IMR-90 (cell line): ENCODE results near the gene RAVER2. TPM values are rescaled to one million over a fixed set of nuclear protein-coding genes. Genes with fewer than 3 reads are reported as not detected.

ENCODE experiments used
- ATAC-seq: fragments of 200-7000 bp; cut with Tn5 transposase; 2 replicates; pipeline ENCODE4 v1.9.1; 2020; ENCODE audit warnings: low read depth, mild to moderate bottlenecking, moderate library complexity
- BruUV-seq: library from RNA; stranded (reverse); fragments of 400-500 nt; replicated peaks from 2 replicates; lab custom pipeline; 2021; lab: Mats Ljungman, UMichigan
- CTCF ChIA-PET: fragments of 300-600 bp; formaldehyde crosslinking; extraction: SDS; loops from one replicate; lab custom pipeline; 2021; ENCODE audit warnings: antibody characterized with exemption; lab: Yijun Ruan, JAX
- POLR2A ChIA-PET: fragments of 300-600 bp; sonication (Branson Sonifier 250); formaldehyde crosslinking; loops from one replicate; lab custom pipeline; 2022; ENCODE audit warnings: antibody characterized with exemption; ENCODE audit not compliant: unreplicated experiment; lab: Charles Lee
- DNase-seq: peaks from one replicate; pipeline ENCODE4 v3.0.0; 2013
- H2AFZ ChIP-seq: replicated peaks from 2 replicates; pipeline ENCODE3; 2013; ENCODE audit warnings: low read length, mild to moderate bottlenecking; ENCODE audit not compliant: poor library complexity
- H2AK5ac ChIP-seq: 2 replicates; pipeline ENCODE4 v1.6.1; 2013; ENCODE audit warnings: low read depth, low read length, inconsistent platforms
- H2AK9ac ChIP-seq: replicated peaks from 2 replicates; pipeline ENCODE3; 2013; ENCODE audit warnings: mild to moderate bottlenecking, low read depth, low read length, moderate library complexity; ENCODE audit not compliant: poor library complexity
- H2BK120ac ChIP-seq: 2 replicates; pipeline ENCODE4 v1.6.1; 2013; ENCODE audit warnings: low read depth, low read length, inconsistent platforms
- H2BK15ac ChIP-seq: 3 replicates; pipeline ENCODE4 v1.6.1; 2013; ENCODE audit warnings: low read depth, low read length, inconsistent platforms
- H2BK20ac ChIP-seq: 2 replicates; pipeline ENCODE4 v1.6.1; 2013; ENCODE audit warnings: low read depth, mild to moderate bottlenecking, inconsistent platforms, low read length, moderate library complexity
- H2BK5ac ChIP-seq: 2 replicates; pipeline ENCODE4 v1.6.1; 2013; ENCODE audit warnings: mild to moderate bottlenecking, low read depth, low read length, inconsistent platforms; ENCODE audit not compliant: poor library complexity, severe bottlenecking
- H3K14ac ChIP-seq: replicated peaks from 2 replicates; pipeline ENCODE4 v1.6.1; 2013; ENCODE audit warnings: low read depth, low read length, inconsistent platforms
- H3K18ac ChIP-seq: 2 replicates; pipeline ENCODE4 v1.6.1; 2013; ENCODE audit warnings: low read depth, low read length, control low read depth
- H3K23ac ChIP-seq: 2 replicates; pipeline ENCODE4 v1.6.1; 2013; ENCODE audit warnings: low read depth, low read length, inconsistent platforms
- H3K27ac ChIP-seq: 2 replicates; pipeline ENCODE4 v1.5.1; 2013; ENCODE audit warnings: mild to moderate bottlenecking, control low read depth, low read length; ENCODE audit not compliant: insufficient read depth
- H3K27me3 ChIP-seq: 2 replicates; pipeline ENCODE4 v1.6.1; 2013; ENCODE audit warnings: low read length; ENCODE audit not compliant: control insufficient read depth, insufficient read depth
- H3K36me3 ChIP-seq: 2 replicates; pipeline ENCODE4 v1.6.1; 2013; ENCODE audit warnings: low read length, mixed read lengths; ENCODE audit not compliant: control insufficient read depth, insufficient read depth
- H3K4ac ChIP-seq: 2 replicates; pipeline ENCODE4 v1.6.1; 2013; ENCODE audit warnings: low read depth, low read length, inconsistent platforms
- H3K4me1 ChIP-seq: 2 replicates; pipeline ENCODE4 v1.6.1; 2013; ENCODE audit warnings: low read length, mixed read lengths; ENCODE audit not compliant: control insufficient read depth, insufficient read depth
- H3K4me2 ChIP-seq: 2 replicates; pipeline ENCODE4 v1.6.1; 2013; ENCODE audit warnings: low read depth, mild to moderate bottlenecking, control low read depth, low read length, moderate library complexity
- H3K4me3 ChIP-seq: 2 replicates; pipeline ENCODE4 v1.5.1; 2013; ENCODE audit warnings: low read depth, mild to moderate bottlenecking, control low read depth, low read length, moderate library complexity; ENCODE audit not compliant: insufficient read depth
- H3K56ac ChIP-seq: 2 replicates; pipeline ENCODE4 v1.6.1; 2013; ENCODE audit warnings: low read length, inconsistent platforms; ENCODE audit not compliant: insufficient read depth; ENCODE audit errors: extremely low read depth
- H3K79me1 ChIP-seq, 2 experiments: 2 replicates each; pipeline ENCODE4 v1.6.1; 2013; ENCODE audit warnings: low read length in 2 of 2, inconsistent platforms in 1 of 2, low read depth in 1 of 2
- H3K9ac ChIP-seq: 2 replicates; pipeline ENCODE4 v1.6.1; 2013; ENCODE audit warnings: low read depth, low read length, control low read depth
- H3K9me1 ChIP-seq: 2 replicates; pipeline ENCODE4 v1.6.1; 2013; ENCODE audit warnings: low read length, inconsistent platforms; ENCODE audit not compliant: insufficient read depth
- H3K9me3 ChIP-seq: 2 replicates; pipeline ENCODE4 v1.6.1; 2013; ENCODE audit warnings: low read length; ENCODE audit not compliant: control insufficient read depth, insufficient read depth
- H4K20me1 ChIP-seq: 2 replicates; pipeline ENCODE4 v1.6.1; 2013; ENCODE audit warnings: low read length, inconsistent platforms; ENCODE audit not compliant: insufficient read depth
- H4K5ac ChIP-seq: 2 replicates; pipeline ENCODE4 v1.6.1; 2013; ENCODE audit warnings: mild to moderate bottlenecking, low read depth, low read length, control low read depth
- H4K8ac ChIP-seq, 2 experiments: 2 replicates each; pipeline ENCODE4 v1.6.1; 2013; ENCODE audit warnings: low read depth in 2 of 2, low read length in 2 of 2, control low read depth in 1 of 2, inconsistent platforms in 1 of 2
- H4K91ac ChIP-seq: 2 replicates; pipeline ENCODE4 v1.6.1; 2013; ENCODE audit warnings: low read depth, low read length, inconsistent platforms; ENCODE audit not compliant: insufficient read depth
- BHLHE40 ChIP-seq: fragments of 150-350 bp; IDR thresholded peaks from 2 replicates; pipeline ENCODE4 v1.6.1; 2016; ENCODE audit warnings: mild to moderate bottlenecking, low read depth, low read length
- CEBPB ChIP-seq: IDR thresholded peaks from 2 replicates; pipeline ENCODE4 v1.6.1; 2012; ENCODE audit warnings: low read depth, low read length, improper control_type of control experiment
- CHD1 ChIP-seq: IDR thresholded peaks from 2 replicates; pipeline ENCODE4 v1.6.1; 2012; ENCODE audit warnings: low read depth, low read length, improper control_type of control experiment
- ELK1 ChIP-seq: fragments of 150-350 bp; IDR thresholded peaks from 2 replicates; pipeline ENCODE4 v1.6.1; 2016; ENCODE audit warnings: low read depth, mild to moderate bottlenecking, low read length, moderate library complexity, borderline replicate concordance
- MAFK ChIP-seq: IDR thresholded peaks from 2 replicates; pipeline ENCODE4 v1.6.1; 2012; ENCODE audit warnings: low read depth, low read length, improper control_type of control experiment
- MAZ ChIP-seq: IDR thresholded peaks from 2 replicates; pipeline ENCODE4 v1.6.1; 2012; ENCODE audit warnings: low read depth, mild to moderate bottlenecking, low read length, improper control_type of control experiment, moderate library complexity, borderline replicate concordance
- MXI1 ChIP-seq: IDR thresholded peaks from 2 replicates; pipeline ENCODE4 v1.6.1; 2012; ENCODE audit warnings: low read depth, mild to moderate bottlenecking, low read length, moderate library complexity, borderline replicate concordance
- NFE2L2 ChIP-seq: fragments of 150-350 bp; IDR thresholded peaks from 2 replicates; pipeline ENCODE4 v1.6.1; 2016; ENCODE audit warnings: low read depth, mild to moderate bottlenecking, low read length
- POLR2A ChIP-seq: IDR thresholded peaks from 2 replicates; pipeline ENCODE4 v1.6.1; 2012; ENCODE audit warnings: mild to moderate bottlenecking, low read depth, low read length
- RAD21 ChIP-seq: IDR thresholded peaks from 2 replicates; pipeline ENCODE4 v1.6.1; 2012; ENCODE audit warnings: low read length, improper control_type of control experiment
- RCOR1 ChIP-seq: IDR thresholded peaks from 2 replicates; pipeline ENCODE4 v1.6.1; 2012; ENCODE audit warnings: mild to moderate bottlenecking, low read length, improper control_type of control experiment; ENCODE audit not compliant: insufficient replicate concordance
- RFX5 ChIP-seq: IDR thresholded peaks from 2 replicates; pipeline ENCODE4 v1.8.0; 2012; ENCODE audit warnings: low read depth, mild to moderate bottlenecking, low read length, moderate library complexity
- SMC3 ChIP-seq: fragments of 150-350 bp; IDR thresholded peaks from 2 replicates; pipeline ENCODE4 v1.6.1; 2016; ENCODE audit warnings: low read depth, mild to moderate bottlenecking, antibody characterized with exemption, low read length, moderate library complexity
- WGBS, 2 experiments: methylation state at CpG; one replicate each; pipeline versions ENCODE4 v1.1.5 to v1.1.7; 2013; ENCODE audit warnings: missing lambda C conversion rate in 2 of 2; ENCODE audit not compliant: insufficient read length in 1 of 2; ENCODE audit errors: extremely low coverage in 2 of 2; 5-methylcytosine and 5-hydroxymethylcytosine counted together
- dilution Hi-C: fragments of 300-500 bp; cut with HindIII; formaldehyde crosslinking; loops from one replicate; pipeline ENCODE4 v1.14.3; 2018; ENCODE audit warnings: low sequenced_read_pairs; ENCODE audit not compliant: unreplicated experiment
- in situ Hi-C: fragments of 300-500 bp; cut with MboI; formaldehyde crosslinking; loops from 3 replicates; pipeline ENCODE4 v1.14.3; 2019; ENCODE audit warnings: low sequenced_read_pairs, inconsistent platforms, mixed read lengths
- intact Hi-C: fragments of 100-400 bp; cut with micrococcal nuclease; formaldehyde crosslinking; loops from 2 replicates; pipeline ENCODE4 v1.10.0; 2022
- polyA plus RNA-seq, 3 experiments: library from polyadenylated mRNA; depleted of rRNA; stranded (reverse); fragments of >200 nt; gene quantifications; 2 replicates each; pipeline ENCODE4 v1.2.3, GENCODE V29; 2012; ENCODE audit warnings: low replicate concordance in 1 of 3
- total RNA-seq: library from RNA; depleted of rRNA; stranded (reverse); fragments of >200 nt; gene quantifications from 2 replicates; pipeline ENCODE4 v1.2.3, GENCODE V29; 2012
- TF ChIP-seq, protein P1 (sequence below): fragments of 150-350 bp; IDR thresholded peaks from 2 replicates; pipeline ENCODE4 v1.6.1; 2017; ENCODE audit warnings: mild to moderate bottlenecking, antibody characterized with exemption, low read length, low read depth

RAVER2 gene
- total and polyA plus RNA-seq, 2 of the 4 experiments (the other 2 are of a cell fraction): 3.7 to 6.1 TPM

GRCh38 chr1:64829411-64830029, 84.6 kb downstream of the RAVER2 start:
- H3K79me1 ChIP-seq: no peaks in the 10 kb centered on the region
- no peak overlapping the region for H4K91ac ChIP-seq
- no peaks in the 10 kb centered on the region for H3K4me1 ChIP-seq
- no peak overlapping the region for H3K27ac ChIP-seq
- H4K5ac ChIP-seq: no peak overlapping the region
- H3K9me1 ChIP-seq: no peaks in the 10 kb centered on the region
- ATAC-seq (no peak), DNase-seq (no peak)
- intact Hi-C loops (loop anchor here (5.0 kb wide), 2 partner anchors 138 to 858 kb away; partner anchors contain the start of gene JAK1), in situ Hi-C loops (loop anchor here (10.0 kb wide), 1 partner anchor 135 kb away; no protein-coding TSS in a partner anchor), dilution Hi-C loops (no loop called here)
- H2BK15ac ChIP-seq: no peak overlapping the region
- no peak overlapping the region for H3K4me3 ChIP-seq
- no TSS peak for BruUV-seq
- H3K56ac ChIP-seq: no peak overlapping the region
- ChIA-PET CTCF (no interaction called here), POLR2A (no interaction called here)
- peaks cover 10% of the 10 kb centered on the region for H3K36me3 ChIP-seq
- no peak for TF ChIP-seq RFX5
- TF ChIP-seq BHLHE40: no peak
- TF ChIP-seq MAFK: no peak
- TF ChIP-seq NFE2L2: no peak
- no peak for TF ChIP-seq RAD21
- TF ChIP-seq, protein P1, sequence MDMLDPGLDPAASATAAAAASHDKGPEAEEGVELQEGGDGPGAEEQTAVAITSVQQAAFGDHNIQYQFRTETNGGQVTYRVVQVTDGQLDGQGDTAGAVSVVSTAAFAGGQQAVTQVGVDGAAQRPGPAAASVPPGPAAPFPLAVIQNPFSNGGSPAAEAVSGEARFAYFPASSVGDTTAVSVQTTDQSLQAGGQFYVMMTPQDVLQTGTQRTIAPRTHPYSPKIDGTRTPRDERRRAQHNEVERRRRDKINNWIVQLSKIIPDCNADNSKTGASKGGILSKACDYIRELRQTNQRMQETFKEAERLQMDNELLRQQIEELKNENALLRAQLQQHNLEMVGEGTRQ: no peak
- TF ChIP-seq RCOR1: no peak
- no peak for TF ChIP-seq MAZ
- no peak for TF ChIP-seq CEBPB
- no peak for TF ChIP-seq MXI1
- no peak for TF ChIP-seq CHD1
- TF ChIP-seq ELK1: no peak
- no peak for TF ChIP-seq POLR2A
- no peak for TF ChIP-seq SMC3
- H2BK20ac ChIP-seq: no peak overlapping the region
- no peak overlapping the region for H3K4me2 ChIP-seq
- H3K4ac ChIP-seq: no peak overlapping the region
- no peaks in the 10 kb centered on the region for H3K9me3 ChIP-seq
- no peaks in the 10 kb centered on the region for H3K27me3 ChIP-seq
- 81% methylated on average over 3 of the region's 8 CpGs; no CpG with 5 or more reads in 1 of the 2 experiments for WGBS, 2 experiments
- no peak overlapping the region for H2BK5ac ChIP-seq
- H3K14ac ChIP-seq: no peak overlapping the region
- no peak overlapping the region for H4K8ac ChIP-seq
- H2BK120ac ChIP-seq: no peak overlapping the region
- H2AFZ ChIP-seq: no peak overlapping the region
- H3K9ac ChIP-seq: no peak overlapping the region
- no peak overlapping the region for H3K23ac ChIP-seq
- no peak overlapping the region for H2AK9ac ChIP-seq
- H3K18ac ChIP-seq: no peak overlapping the region
- H2AK5ac ChIP-seq: no peak overlapping the region
- no peaks in the 10 kb centered on the region for H4K20me1 ChIP-seq
